ENCODE measurements around the gene NTN1.

Gene NTN1

GRCh38 chr17:9202532-9202931, 181.2 kb downstream of the NTN1 start:
- DNase-seq: no peak

GRCh38 chr17:9203771-9204425, 182.6 kb downstream of the NTN1 start:
- DNase-seq: no peak

GRCh38 chr17:9204637-9205329, 183.5 kb downstream of the NTN1 start:
- DNase-seq: no peak

GRCh38 chr17:9205520-9206409, 184.5 kb downstream of the NTN1 start:
- no peak for DNase-seq

- DNase-seq: no peak
Observed at GRCh38 chr17:9206410-9206703, 185.0 kb downstream of the NTN1 start.

GRCh38 chr17:9206741-9207332, 185.5 kb downstream of the NTN1 start:
- DNase-seq: no peak

GRCh38 chr17:9208381-9209105, 187.2 kb downstream of the NTN1 start:
- DNase-seq: no peak

- no peak for DNase-seq
Observed at GRCh38 chr17:9209347-9209746, 188.0 kb downstream of the NTN1 start.

- no peak for DNase-seq
Observed at GRCh38 chr17:9209781-9210370, 188.6 kb downstream of the NTN1 start.

GRCh38 chr17:9211133-9211765, 189.9 kb downstream of the NTN1 start:
- no peak for DNase-seq

GRCh38 chr17:9212376-9213302, 191.3 kb downstream of the NTN1 start:
- DNase-seq: no peak

- DNase-seq: no peak
Observed at GRCh38 chr17:9213303-9213640, 192.0 kb downstream of the NTN1 start.

GRCh38 chr17:9215465-9215864, 194.2 kb downstream of the NTN1 start:
- no peak for DNase-seq

- no peak for DNase-seq
Observed at GRCh38 chr17:9217151-9218056, 196.1 kb downstream of the NTN1 start.

GRCh38 chr17:9218064-9218635, 196.8 kb downstream of the NTN1 start:
- DNase-seq: no peak

- no peak for DNase-seq
Observed at GRCh38 chr17:9218911-9219310, 197.6 kb downstream of the NTN1 start.

GRCh38 chr17:9219631-9220397, 198.5 kb downstream of the NTN1 start:
- no peak for DNase-seq

GRCh38 chr17:9220398-9221146, 199.3 kb downstream of the NTN1 start:
- DNase-seq: no peak
